Pancreas (tissue), 10 donors: Measurements from ENCODE around the gene LPAR5. TPM values are rescaled to one million over a fixed set of nuclear protein-coding genes. Genes with fewer than 3 reads are reported as not detected.
A peak's percentile ranks its signal among the peaks of the same experiment; 100 is the strongest.

Experiments used
- ATAC-seq, 4 donors: fragments of 200-7000 bp; cut with Tn5 transposase; one replicate each; pipeline versions ENCODE4 v1.8.0 to v1.9.1; 2020; ENCODE audit warnings: mild to moderate bottlenecking in 4 of 4, moderate library complexity in 4 of 4
- DNase-seq, 6 donors: peaks; one replicate each; pipeline ENCODE4 v3.0.0-alpha.2; 2020
- FAIRE-seq: peaks from 2 replicates; lab custom pipeline; 2012; peaks lifted over from hg19 to GRCh38; lab: Jason Lieb, UNC
- H3K27ac ChIP-seq, 4 donors: fragments of 200-600 bp; sonication (generic); 1 replicate in 3 of 4; 2 replicates in 1 of 4; pipeline versions ENCODE4 v1.5.0 to v1.8.0; 2020
- H3K27me3 ChIP-seq, 4 donors: fragments of 200-600 bp; one replicate each; pipeline ENCODE4 v1.8.0; 2021
- H3K36me3 ChIP-seq, 3 donors: fragments of 200-600 bp; sonication (generic) in 1 of 3; one replicate each; pipeline versions ENCODE4 v1.5.0 to v1.8.0; 2020 to 2021
- H3K4me1 ChIP-seq, 3 donors: fragments of 200-600 bp; one replicate each; pipeline ENCODE4 v1.8.0; 2021
- H3K4me3 ChIP-seq, 4 donors: fragments of 200-600 bp; sonication (generic) in 2 of 4; one replicate each; pipeline versions ENCODE4 v1.5.0 to v1.8.0; 2020 to 2021
- H3K9me3 ChIP-seq, 4 donors: fragments of 200-600 bp; one replicate each; pipeline ENCODE4 v1.8.0; 2021
- CTCF ChIP-seq, 4 donors: fragments of 200-600 bp; sonication (generic) in 3 of 4; IDR thresholded peaks; one replicate each; pipeline versions ENCODE4 v1.5.0 to v1.8.0; 2021; ENCODE audit warnings: antibody characterized with exemption in 4 of 4
- WGBS, 2 donors: extraction: QIAGEN DNeasy Blood & Tissue Kit; methylation state at CpG; one replicate each; pipeline ENCODE4 v1.1.7; 2013; 5-methylcytosine and 5-hydroxymethylcytosine counted together
- intact Hi-C, 3 donors: fragments of 100-400 bp; cut with DNase I; formaldehyde crosslinking; loops; one replicate each; pipeline versions ENCODE4 v1.11.1 to v1.14.2; 2022
- polyA plus RNA-seq, 2 donors: library from polyadenylated mRNA; stranded (reverse); fragments of 200-250 nt; gene quantifications; one replicate each; pipeline ENCODE4 v1.2.3, GENCODE V29; 2013
- total RNA-seq, 6 donors: library from RNA; stranded (reverse); fragmentation: NEBNext Ultra II Directional in 4 of 6; extraction: Animal tissue kit (Norgen Biotek cat#: 25700) in 4 of 6; gene quantifications; one replicate each; pipeline versions ENCODE4 v1.2.1 to v1.2.4, GENCODE V29; 2021 to 2023
- donor health status: healthy with polysubstance abuse.
- donor health status: DM: no; HTN: no; CAD: no; lungs with moderate emphysema.
- donor health status: DM: no; HTN: no; CAD: no.
- donor health status: control.
- donor health status: control.
- donor health status: Bipolar disorder and iron deficiency.
- donor health status: DM: yes; HTN: yes; CAD: no.
- donor health status: DM: no; HTN: no; CAD: no.
- donor health status: DM: no; HTN: no; CAD: no.
- donor health status: DM: yes; HTN: yes; CAD: no.

LPAR5 gene
- total and polyA plus RNA-seq, 8 donors: 0.09 to 2.4 (median 0.45) TPM

DNA sequence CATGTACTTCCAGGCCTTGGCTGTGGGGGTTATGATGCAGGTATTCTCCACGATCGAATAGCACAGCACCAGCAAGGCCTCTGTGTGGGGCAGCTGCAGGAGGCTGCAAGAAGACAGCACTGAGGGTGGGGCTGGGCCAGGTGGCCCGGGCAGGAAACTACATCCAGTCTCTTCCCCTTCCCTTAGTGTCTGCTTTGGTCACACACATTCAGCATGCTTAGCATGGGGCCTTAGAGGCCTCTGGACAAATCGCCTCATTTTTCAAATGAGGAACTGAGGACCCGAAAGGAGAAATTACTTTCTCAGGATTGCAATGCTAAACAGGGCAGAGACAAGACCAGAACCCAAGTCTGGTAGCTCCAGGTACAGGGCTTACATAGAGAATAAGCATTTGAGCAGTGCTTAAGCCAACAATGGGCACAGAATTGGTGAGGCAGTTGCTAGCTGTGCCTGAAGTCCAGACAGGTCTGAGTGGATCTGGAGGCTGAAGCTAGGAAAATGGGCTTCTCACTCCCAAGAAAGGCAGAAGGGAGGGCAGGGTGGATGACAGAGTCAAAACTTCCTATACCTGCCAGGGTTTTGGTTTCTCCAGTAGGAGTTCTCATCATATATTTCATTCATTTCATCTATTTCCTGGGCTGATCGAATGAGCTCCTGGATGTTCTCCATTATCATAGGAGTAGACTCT is 8.0 kb upstream of the LPAR5 start:
- ATAC-seq (peak in 2 of 4 donors; percentile 10 to 25), FAIRE-seq (no peak), DNase-seq (peak in 1 of 6 donors; percentile 16)
- Histone ChIP-seq H3K9me3 (no peaks in the 10 kb centered on the region), H3K4me1 (no peaks in the 10 kb centered on the region), H3K4me3 (no peak overlapping the region), H3K36me3 (no peaks in the 10 kb centered on the region), H3K27ac (peak overlapping the region in 1 of 4 donors; percentile 51), H3K27me3 (no peaks in the 10 kb centered on the region)
- no peak for TF ChIP-seq CTCF (IDR thresholded peaks at IDR 0.05)
- intact Hi-C loops: no loop called here
- WGBS, 2 donors: 74 to 78% methylated on average over 6 of the region's 6 CpGs

GRCh38 chr12:6641131-6641530 is 5.4 kb upstream of the LPAR5 start:
- ATAC-seq (no peak), FAIRE-seq (no peak), DNase-seq (peak in 1 of 6 donors; percentile 4)
- Histone ChIP-seq H3K4me1 (no peaks in the 10 kb centered on the region), H3K27ac (no peak overlapping the region), H3K9me3 (no peaks in the 10 kb centered on the region), H3K27me3 (no peaks in the 10 kb centered on the region), H3K4me3 (no peak overlapping the region), H3K36me3 (no peaks in the 10 kb centered on the region)
- WGBS, 2 donors: 47 to 56% methylated on average over 4 of the region's 4 CpGs
- TF ChIP-seq CTCF (IDR thresholded peaks at IDR 0.05): no peak
- intact Hi-C loops: no loop called here

DNA sequence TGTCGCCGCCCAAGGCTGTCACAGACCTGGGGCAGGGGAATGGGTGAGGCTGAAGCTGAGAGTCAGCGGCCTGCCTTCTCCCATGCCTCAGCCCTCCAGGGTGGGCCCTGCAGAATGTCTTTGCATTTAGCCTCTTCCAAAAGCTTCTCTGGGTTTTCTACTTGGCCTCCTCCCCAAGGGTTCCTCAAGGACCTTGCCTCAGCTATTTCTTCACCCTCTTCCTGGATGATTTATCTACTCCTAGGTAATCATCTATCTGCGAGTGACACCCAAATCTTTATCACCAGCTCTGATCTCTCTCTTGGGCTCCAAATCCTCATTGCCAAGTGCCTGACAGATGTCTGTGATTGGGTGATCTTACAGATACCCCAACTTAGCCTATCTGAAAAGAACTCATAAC is 4.7 kb upstream of the LPAR5 start:
- no peaks in the 10 kb centered on the region for H3K36me3 ChIP-seq
- intact Hi-C loops: no loop called here
- no peaks in the 10 kb centered on the region for H3K4me1 ChIP-seq
- H3K27ac ChIP-seq: no peak overlapping the region
- no peak overlapping the region for H3K4me3 ChIP-seq
- WGBS, 2 donors: 80% methylated on average over 4 of the region's 4 CpGs
- no peaks in the 10 kb centered on the region for H3K9me3 ChIP-seq
- no peak for TF ChIP-seq CTCF (IDR thresholded peaks at IDR 0.05)
- DNase-seq (no peak), FAIRE-seq (no peak), ATAC-seq (no peak)
- no peaks in the 10 kb centered on the region for H3K27me3 ChIP-seq

DNA sequence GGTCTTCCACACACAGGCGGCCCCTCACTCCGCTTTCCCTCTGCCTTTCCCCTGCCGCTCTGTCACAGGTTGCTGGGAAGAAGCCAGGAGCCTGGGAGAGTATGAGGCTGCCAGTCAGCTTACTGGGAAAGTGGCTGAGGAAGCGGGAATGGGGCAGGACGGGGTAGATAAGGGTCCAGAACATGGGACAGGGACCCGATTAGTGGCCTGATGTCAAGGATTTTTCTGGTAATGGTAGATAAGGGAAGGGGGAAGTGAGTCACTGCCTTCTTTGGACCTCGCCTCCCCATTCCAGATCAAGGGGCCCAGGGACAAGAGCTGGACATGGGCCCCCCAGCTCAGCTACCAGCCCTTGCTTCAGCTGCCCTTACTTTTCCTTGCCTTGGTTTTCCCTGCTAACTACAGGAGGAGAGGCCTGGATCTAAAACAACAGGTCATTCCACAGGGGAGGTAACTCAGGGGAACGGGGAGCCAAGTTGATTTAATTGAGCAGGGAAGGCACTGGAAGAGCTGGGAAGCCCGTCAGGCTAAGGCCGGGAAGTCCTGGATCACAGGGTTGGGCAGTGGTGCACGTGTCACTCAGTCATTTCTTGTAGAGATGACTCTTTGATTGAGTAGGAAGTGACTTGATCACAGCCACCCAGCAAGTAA is 3.5 kb upstream of the LPAR5 start:
- intact Hi-C loops: no loop called here
- peak in 1 of 6 donors; percentile 27 for DNase-seq
- Histone ChIP-seq H3K4me3 (no peak overlapping the region), H3K36me3 (no peaks in the 10 kb centered on the region), H3K9me3 (no peaks in the 10 kb centered on the region), H3K4me1 (no peaks in the 10 kb centered on the region), H3K27me3 (no peaks in the 10 kb centered on the region), H3K27ac (no peak overlapping the region)
- 69 to 76% methylated on average over 11 of the region's 11 CpGs for WGBS, 2 donors
- TF ChIP-seq CTCF (IDR thresholded peaks at IDR 0.05): no peak
- no peak for FAIRE-seq
- ATAC-seq: no peak

DNA sequence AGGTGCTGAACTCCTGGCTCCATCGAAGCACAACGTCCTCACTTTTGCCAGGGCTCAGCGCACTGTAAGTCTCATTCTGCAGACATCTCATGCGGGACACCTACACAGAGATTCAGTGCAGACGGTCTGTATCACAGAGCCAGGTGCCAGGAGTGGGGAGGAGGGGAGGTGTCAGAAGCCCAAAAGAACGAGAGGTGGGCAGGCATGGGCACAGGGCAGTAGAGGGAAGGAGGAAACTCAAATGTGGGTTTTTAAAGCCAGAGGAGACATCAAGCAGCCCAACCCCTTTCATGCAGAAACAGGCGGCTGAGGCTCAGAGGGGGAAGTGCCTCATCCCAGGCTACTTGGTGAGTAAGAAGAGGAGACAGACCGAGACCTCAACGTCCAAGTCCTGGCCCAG is 2.5 kb upstream of the LPAR5 start:
- H3K4me1 ChIP-seq: no peaks in the 10 kb centered on the region
- ATAC-seq (peak in 2 of 4 donors; percentile 14 to 54), FAIRE-seq (no peak), DNase-seq (no peak)
- intact Hi-C loops: no loop called here
- no peaks in the 10 kb centered on the region for H3K36me3 ChIP-seq
- no peaks in the 10 kb centered on the region for H3K9me3 ChIP-seq
- no peak overlapping the region for H3K4me3 ChIP-seq
- 69 to 79% methylated on average over 9 of the region's 9 CpGs for WGBS, 2 donors
- H3K27me3 ChIP-seq: no peaks in the 10 kb centered on the region
- no peak overlapping the region for H3K27ac ChIP-seq
- TF ChIP-seq CTCF (IDR thresholded peaks at IDR 0.05): no peak
